HG02588 (cell line): ENCODE results near the gene BAG5.
"Not testable (repeated sequence)": the region's sequence is repeated elsewhere in the genome, so short reads cannot be mapped to it uniquely, and the experiment has no call there.

Experiments
- ATAC-seq: cut with Tn5 transposase; IDR thresholded peaks from one replicate; pipeline ENCODE4 v1.9.1; 2021; ENCODE audit warnings: mild to moderate bottlenecking, moderate library complexity; ENCODE audit not compliant: unreplicated experiment

The BAG5 gene

GRCh38 chr14:103562429-103563225 is at the start of gene BAG5, which contains the start of gene COA8:
TSS of gene BAG5 (minus strand) at chr14:103562657. CDS start at chr14:103561164, 1,493 bp downstream.
TSS of gene COA8 (plus strand) at chr14:103562960. CDS start at chr14:103563002, 42 bp downstream.
- ATAC-seq = peak; percentile 67

DNA sequence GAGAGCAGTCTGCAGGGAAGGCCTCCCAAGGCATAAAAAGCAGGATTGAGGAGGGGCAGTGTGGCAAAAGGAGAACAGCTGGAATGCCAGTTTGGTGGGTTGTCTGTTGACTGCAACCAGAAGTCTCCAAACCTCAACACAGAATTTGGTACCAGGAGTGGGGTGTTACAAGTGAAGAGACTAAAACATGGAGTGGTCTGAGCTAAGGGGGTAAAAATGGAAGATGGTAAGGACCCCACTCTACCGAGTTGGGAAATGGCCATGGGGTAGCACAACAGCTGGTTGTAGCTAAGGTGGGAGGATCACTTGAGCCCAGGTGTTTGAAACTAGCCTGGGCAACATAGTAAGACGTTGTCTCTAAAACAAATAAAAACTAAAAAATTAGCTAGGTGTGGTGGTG is 48.8 kb upstream of the BAG5 start:
- no peak for ATAC-seq

- ATAC-seq = not testable (repeated sequence)
Observed at GRCh38 chr14:103609081-103609480, 46.6 kb upstream of the BAG5 start.

DNA sequence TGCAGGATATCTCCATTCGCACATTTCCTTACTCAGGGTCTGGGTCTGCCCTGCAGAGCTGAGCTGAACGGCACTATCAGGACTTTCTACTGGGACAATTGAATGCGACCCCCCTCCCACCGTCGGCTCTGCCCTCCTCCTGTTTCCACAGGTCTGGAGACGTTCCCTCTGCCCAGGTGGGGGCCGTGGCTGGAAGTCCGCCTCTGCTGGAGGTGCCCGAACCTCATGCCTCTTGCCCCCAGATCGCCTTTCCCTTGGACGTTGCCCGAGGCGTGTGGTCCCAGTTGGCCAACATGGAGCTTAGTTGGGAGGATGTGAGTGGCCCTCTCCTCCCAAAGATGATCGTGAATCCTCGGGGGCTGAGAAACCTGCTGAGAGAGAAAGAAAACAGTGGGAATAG is 45.4 kb upstream of the BAG5 start:
- no peak for ATAC-seq

DNA sequence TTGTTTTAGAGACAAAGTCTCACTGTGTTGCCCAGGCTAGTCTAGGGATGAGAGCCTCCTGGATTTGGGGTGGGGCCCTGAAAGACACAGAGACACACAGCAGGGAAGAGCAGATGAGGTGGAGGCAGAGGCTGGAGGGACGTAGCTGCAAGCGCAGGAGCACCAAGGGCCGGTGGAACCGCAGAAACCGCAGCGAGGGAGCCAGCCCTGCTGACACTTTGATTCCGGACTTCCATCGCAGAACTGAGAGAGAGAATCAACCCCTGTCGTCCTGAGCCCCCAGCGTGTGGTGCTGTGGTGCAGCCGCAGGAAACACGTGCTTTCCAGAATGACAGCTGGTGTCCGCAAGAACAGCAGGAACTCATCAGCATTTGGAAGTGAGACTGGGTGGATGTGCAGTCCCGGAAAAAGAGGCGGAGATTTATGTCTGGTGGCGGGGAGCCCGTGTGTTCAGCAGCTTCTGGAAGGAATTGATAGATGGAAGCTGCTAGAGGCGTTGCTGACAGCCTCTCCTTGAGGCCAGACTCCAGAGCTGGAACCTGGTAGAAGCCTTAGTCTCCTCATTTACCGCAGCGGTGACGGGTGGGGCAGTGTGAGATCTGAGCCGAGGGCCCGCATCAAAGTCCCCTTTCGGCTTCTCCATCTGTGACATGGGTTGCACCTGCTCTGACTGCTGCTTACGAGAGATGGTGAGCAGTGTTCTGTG is 44.7 kb upstream of the BAG5 start:
- ATAC-seq = no peak

DNA sequence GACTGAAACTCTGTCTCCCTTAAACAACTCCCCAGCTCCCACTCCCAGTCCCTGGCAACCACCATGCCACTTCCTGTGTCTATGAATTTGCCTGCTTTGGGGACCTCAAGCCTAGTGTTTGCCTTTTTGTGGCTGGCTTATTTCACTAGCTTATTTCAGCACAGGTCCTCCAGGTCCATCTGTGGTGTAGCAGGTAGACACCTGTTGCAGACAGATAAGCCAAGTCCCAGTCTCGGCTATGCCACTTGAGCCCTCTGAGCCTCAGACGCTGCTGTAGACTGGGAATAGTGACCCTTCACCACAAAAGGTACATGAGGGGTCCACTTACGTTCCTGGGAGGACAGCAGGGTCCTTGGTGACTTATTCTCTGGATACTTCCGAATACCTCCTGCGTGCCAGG is 42.2 kb upstream of the BAG5 start:
- ATAC-seq = no peak

GRCh38 chr14:103600503-103600902 is 38.0 kb upstream of the BAG5 start:
- no peak for ATAC-seq

GRCh38 chr14:103597623-103598377 is 35.3 kb upstream of the BAG5 start:
- no peak for ATAC-seq

GRCh38 chr14:103594265-103594664 is 31.8 kb upstream of the BAG5 start:
- ATAC-seq = no peak

- ATAC-seq = peak; percentile 71
Observed at GRCh38 chr14:103593577-103593976, 31.1 kb upstream of the BAG5 start.

GRCh38 chr14:103584326-103584915 is 22.0 kb upstream of the BAG5 start:
- no peak for ATAC-seq

GRCh38 chr14:103581954-103582703 is 19.7 kb upstream of the BAG5 start:
- no peak for ATAC-seq

GRCh38 chr14:103581206-103581605 is 18.7 kb upstream of the BAG5 start:
- no peak for ATAC-seq

- ATAC-seq = no peak
Observed at GRCh38 chr14:103578401-103579075, 16.1 kb upstream of the BAG5 start.

- no peak for ATAC-seq
Observed at GRCh38 chr14:103576371-103577024, 14.0 kb upstream of the BAG5 start.

DNA sequence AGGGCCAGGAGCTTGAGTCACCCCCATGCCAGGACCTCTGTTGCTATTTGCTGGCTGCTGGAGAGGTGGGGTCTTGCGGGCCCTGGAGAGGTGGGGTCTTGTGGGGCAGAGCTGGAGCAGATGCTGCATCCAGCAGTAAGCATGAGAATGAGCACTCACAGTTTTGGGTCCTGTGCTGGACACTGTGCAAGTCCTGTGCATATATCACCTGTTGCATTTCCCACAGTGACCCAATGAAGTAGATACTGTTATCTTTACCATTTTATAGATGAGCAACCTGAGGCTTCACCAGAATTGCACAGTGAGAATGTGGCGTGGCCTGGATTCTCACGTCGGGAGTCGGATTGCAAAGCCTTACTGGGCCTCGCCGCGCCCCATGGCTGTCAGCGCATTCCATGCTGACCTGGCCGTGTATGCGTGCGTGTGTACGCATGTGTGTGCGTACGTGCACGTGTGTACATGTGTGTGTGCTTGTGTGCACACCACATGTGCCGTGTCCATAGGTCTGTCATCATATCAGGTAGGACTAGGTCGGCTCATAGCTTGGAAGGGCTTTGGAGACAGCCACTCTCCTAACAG is 12.3 kb upstream of the BAG5 start:
- ATAC-seq = no peak

GRCh38 chr14:103574104-103574503 is 11.6 kb upstream of the BAG5 start:
- no peak for ATAC-seq

DNA sequence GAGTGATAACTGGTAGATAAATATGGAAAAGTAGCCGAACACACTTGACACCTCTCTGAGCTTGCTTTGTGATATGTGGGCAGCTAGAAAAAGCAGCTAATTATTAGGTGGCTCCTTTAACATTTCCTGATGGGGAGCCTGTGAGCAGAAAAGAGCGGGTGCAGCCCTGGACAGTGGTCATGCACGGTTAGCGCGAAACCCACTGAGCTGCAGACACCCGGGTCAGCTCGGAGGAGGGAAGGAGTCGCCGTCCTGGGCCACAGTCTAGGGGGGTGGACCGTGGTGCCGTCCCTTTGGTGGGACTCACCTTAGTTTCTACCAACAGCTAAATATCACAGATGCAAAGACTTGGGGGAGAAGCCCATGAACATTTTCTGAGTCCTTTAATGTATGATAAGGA is 7.0 kb upstream of the BAG5 start:
- ATAC-seq = no peak

GRCh38 chr14:103568952-103569351 is 6.5 kb upstream of the BAG5 start:
- ATAC-seq = no peak
